ENCODE measurements around the gene OR1E2. TPM values are rescaled to one million over a fixed set of nuclear protein-coding genes. Genes with fewer than 3 reads are reported as not detected.

OR1E2 gene, protein sequence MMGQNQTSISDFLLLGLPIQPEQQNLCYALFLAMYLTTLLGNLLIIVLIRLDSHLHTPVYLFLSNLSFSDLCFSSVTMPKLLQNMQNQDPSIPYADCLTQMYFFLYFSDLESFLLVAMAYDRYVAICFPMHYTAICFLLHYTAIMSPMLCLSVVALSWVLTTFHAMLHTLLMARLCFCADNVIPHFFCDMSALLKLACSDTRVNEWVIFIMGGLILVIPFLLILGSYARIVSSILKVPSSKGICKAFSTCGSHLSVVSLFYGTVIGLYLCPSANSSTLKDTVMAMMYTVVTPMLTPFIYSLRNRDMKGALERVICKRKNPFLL
- total RNA-seq, result not detected
- polyA plus RNA-seq (2013, experiment 1 of 2), result not detected
- not detected for polyA plus RNA-seq (2013, experiment 2 of 2)
- long read RNA-seq, experiment 1, result 0 reads
- long read RNA-seq, experiment 2, result 0 reads
- long read RNA-seq, experiment 3, result 0 reads
- long read RNA-seq, experiment 4, result 0 reads

GRCh38 chr17:3433741-3434140 lies at the start of gene OR1E2:
OR1E2 (minus strand) TSS chr17:3433841; CDS start chr17:3433841, 0 bp downstream.
- peaks cover 21% of the 10 kb centered on the region for H3K9me3 ChIP-seq (ENCODE audit: control insufficient read depth, low read length)
- H3K27me3 ChIP-seq (ENCODE audit: control insufficient read depth, insufficient read depth, low read length, poor library complexity, severe bottlenecking), result no peaks in the 10 kb centered on the region
- no peak within 1 kb of the TSS for H3K27ac Mint-ChIP-seq
- H3K9ac ChIP-seq (ENCODE audit: extremely low read depth, low read length, poor library complexity, severe bottlenecking), result no peak within 1 kb of the TSS
- H3K4me3 ChIP-seq (ENCODE audit: low read length), result no peak within 1 kb of the TSS
- no peaks in the 10 kb centered on the region for H3K4me1 ChIP-seq (ENCODE audit: control insufficient read depth, insufficient read depth, low read length)
- no peaks in the 10 kb centered on the region for H3K36me3 Mint-ChIP-seq (ENCODE audit: low read depth)
- H3K4me1 Mint-ChIP-seq, result no peaks in the 10 kb centered on the region
- 66 to 88% methylated on average over 3 of the region's 3 CpGs for WGBS, 2 experiments (ENCODE audit: insufficient coverage in 1 of 2, insufficient read length in 1 of 2)
- DNase-seq, result no peak
- H3K4me3 Mint-ChIP-seq, result no peak within 1 kb of the TSS
- no peaks in the 10 kb centered on the region for H3K27me3 Mint-ChIP-seq (ENCODE audit: insufficient read depth)
- no peak within 1 kb of the TSS for H3K27ac ChIP-seq (ENCODE audit: low read depth, low read length)
- H3K9me3 Mint-ChIP-seq, result peaks cover 33% of the 10 kb centered on the region
- TF ChIP-seq, protein P1, sequence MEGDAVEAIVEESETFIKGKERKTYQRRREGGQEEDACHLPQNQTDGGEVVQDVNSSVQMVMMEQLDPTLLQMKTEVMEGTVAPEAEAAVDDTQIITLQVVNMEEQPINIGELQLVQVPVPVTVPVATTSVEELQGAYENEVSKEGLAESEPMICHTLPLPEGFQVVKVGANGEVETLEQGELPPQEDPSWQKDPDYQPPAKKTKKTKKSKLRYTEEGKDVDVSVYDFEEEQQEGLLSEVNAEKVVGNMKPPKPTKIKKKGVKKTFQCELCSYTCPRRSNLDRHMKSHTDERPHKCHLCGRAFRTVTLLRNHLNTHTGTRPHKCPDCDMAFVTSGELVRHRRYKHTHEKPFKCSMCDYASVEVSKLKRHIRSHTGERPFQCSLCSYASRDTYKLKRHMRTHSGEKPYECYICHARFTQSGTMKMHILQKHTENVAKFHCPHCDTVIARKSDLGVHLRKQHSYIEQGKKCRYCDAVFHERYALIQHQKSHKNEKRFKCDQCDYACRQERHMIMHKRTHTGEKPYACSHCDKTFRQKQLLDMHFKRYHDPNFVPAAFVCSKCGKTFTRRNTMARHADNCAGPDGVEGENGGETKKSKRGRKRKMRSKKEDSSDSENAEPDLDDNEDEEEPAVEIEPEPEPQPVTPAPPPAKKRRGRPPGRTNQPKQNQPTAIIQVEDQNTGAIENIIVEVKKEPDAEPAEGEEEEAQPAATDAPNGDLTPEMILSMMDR (conservative IDR thresholded peaks at IDR 0.05), result no peak
- no peaks in the 10 kb centered on the region for H3K36me3 ChIP-seq (ENCODE audit: control insufficient read depth, insufficient read depth, low read length)

DNA sequence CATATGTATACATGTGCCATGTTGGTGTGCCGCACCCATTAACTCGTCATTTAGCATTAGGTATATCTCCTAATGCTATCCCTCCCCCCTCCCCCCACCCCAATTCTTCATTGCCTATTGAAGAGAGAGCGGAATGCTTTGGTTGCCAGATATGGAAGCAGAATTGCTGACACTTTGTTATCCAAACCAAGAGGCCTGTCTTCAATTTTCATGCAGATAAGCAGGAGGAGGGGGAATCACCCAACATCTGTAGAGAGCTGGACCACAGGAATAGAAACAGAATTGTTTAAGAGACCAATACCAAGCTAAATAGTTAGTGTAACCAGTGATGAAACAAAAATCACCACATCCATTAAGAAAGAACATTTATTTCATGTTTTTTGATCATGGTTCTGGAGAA lies 49.2 kb upstream of the OR1E2 start:
- H3K36me3 ChIP-seq (ENCODE audit: control insufficient read depth, insufficient read depth, low read length), result no peaks in the 10 kb centered on the region
- H3K4me1 ChIP-seq (ENCODE audit: control insufficient read depth, insufficient read depth, low read length), result no peaks in the 10 kb centered on the region
- no peak overlapping the region for H3K9ac ChIP-seq (ENCODE audit: extremely low read depth, low read length, poor library complexity, severe bottlenecking)
- Mint-ChIP-seq H3K9me3 (no peaks in the 10 kb centered on the region), H3K27ac (no peak overlapping the region), H3K4me1 (peaks cover 8% of the 10 kb centered on the region), H3K4me3 (no peak overlapping the region), H3K27me3 (ENCODE audit: insufficient read depth) (no peaks in the 10 kb centered on the region), H3K36me3 (ENCODE audit: low read depth) (no peaks in the 10 kb centered on the region)
- TF ChIP-seq, protein P1 (conservative IDR thresholded peaks at IDR 0.05), result no peak
- no peaks in the 10 kb centered on the region for H3K27me3 ChIP-seq (ENCODE audit: control insufficient read depth, insufficient read depth, low read length, poor library complexity, severe bottlenecking)
- 91% methylated on average over 1 of the region's 3 CpGs; no CpG with 5 or more reads in 1 of the 2 experiments for WGBS, 2 experiments (ENCODE audit: insufficient coverage in 1 of 2, insufficient read length in 1 of 2)
- no peak overlapping the region for H3K27ac ChIP-seq (ENCODE audit: low read depth, low read length)
- H3K9me3 ChIP-seq (ENCODE audit: control insufficient read depth, low read length), result no peaks in the 10 kb centered on the region
- no peak for DNase-seq
- no peak overlapping the region for H3K4me3 ChIP-seq (ENCODE audit: low read length)

- H3K27me3 Mint-ChIP-seq (ENCODE audit: insufficient read depth), result no peaks in the 10 kb centered on the region
- peaks cover 5% of the 10 kb centered on the region for H3K4me1 Mint-ChIP-seq
- TF ChIP-seq, protein P1 (conservative IDR thresholded peaks at IDR 0.05), result no peak
- no peaks in the 10 kb centered on the region for H3K36me3 ChIP-seq (ENCODE audit: control insufficient read depth, insufficient read depth, low read length)
- H3K27me3 ChIP-seq (ENCODE audit: control insufficient read depth, insufficient read depth, low read length, poor library complexity, severe bottlenecking), result no peaks in the 10 kb centered on the region
- H3K27ac Mint-ChIP-seq, result no peak overlapping the region
- no peaks in the 10 kb centered on the region for H3K9me3 Mint-ChIP-seq
- H3K9me3 ChIP-seq (ENCODE audit: control insufficient read depth, low read length), result no peaks in the 10 kb centered on the region
- H3K4me1 ChIP-seq (ENCODE audit: control insufficient read depth, insufficient read depth, low read length), result no peaks in the 10 kb centered on the region
- H3K4me3 ChIP-seq (ENCODE audit: low read length), result no peak overlapping the region
- no peak overlapping the region for H3K4me3 Mint-ChIP-seq
- H3K27ac ChIP-seq (ENCODE audit: low read depth, low read length), result no peak overlapping the region
- H3K36me3 Mint-ChIP-seq (ENCODE audit: low read depth), result no peaks in the 10 kb centered on the region
- H3K9ac ChIP-seq (ENCODE audit: extremely low read depth, low read length, poor library complexity, severe bottlenecking), result no peak overlapping the region
- no peak for DNase-seq
- 76 to 97% methylated on average over 2 to 3 of the region's 3 CpGs for WGBS, 2 experiments (ENCODE audit: insufficient coverage in 1 of 2, insufficient read length in 1 of 2)
Measured at GRCh38 chr17:3479988-3480387, 46.3 kb upstream of the OR1E2 start.
